ENCODE results near the gene RAB3GAP1.
"Not testable (repeated sequence)": the region's sequence is repeated elsewhere in the genome, so short reads cannot be mapped to it uniquely, and the experiment has no call there.

DNA sequence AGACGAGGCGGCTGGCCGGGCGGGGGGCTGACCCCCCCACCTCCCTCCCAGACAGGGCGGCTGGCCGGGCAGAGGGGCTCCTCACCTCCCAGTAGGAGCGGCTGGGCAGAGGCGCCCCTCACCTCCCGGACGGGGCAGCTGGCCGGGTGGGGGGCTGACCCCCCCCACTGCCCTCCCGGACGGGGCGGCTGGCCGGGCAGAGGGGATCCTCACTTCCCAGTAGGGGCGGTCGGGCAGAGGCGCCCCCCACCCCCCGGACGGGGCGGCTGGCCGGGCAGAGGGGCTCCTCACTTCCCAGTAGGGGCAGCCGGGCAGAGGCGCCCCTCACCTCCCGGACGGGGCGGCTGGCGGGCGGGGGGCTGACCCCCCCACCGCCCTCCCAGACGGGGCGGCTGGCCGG is 18.9 kb upstream of the RAB3GAP1 start:
- TF ChIP-seq, protein P1, sequence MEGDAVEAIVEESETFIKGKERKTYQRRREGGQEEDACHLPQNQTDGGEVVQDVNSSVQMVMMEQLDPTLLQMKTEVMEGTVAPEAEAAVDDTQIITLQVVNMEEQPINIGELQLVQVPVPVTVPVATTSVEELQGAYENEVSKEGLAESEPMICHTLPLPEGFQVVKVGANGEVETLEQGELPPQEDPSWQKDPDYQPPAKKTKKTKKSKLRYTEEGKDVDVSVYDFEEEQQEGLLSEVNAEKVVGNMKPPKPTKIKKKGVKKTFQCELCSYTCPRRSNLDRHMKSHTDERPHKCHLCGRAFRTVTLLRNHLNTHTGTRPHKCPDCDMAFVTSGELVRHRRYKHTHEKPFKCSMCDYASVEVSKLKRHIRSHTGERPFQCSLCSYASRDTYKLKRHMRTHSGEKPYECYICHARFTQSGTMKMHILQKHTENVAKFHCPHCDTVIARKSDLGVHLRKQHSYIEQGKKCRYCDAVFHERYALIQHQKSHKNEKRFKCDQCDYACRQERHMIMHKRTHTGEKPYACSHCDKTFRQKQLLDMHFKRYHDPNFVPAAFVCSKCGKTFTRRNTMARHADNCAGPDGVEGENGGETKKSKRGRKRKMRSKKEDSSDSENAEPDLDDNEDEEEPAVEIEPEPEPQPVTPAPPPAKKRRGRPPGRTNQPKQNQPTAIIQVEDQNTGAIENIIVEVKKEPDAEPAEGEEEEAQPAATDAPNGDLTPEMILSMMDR (IDR thresholded peaks at IDR 0.05) = not testable (repeated sequence)
- not testable (repeated sequence) for TF ChIP-seq POLR2AphosphoS5 (IDR thresholded peaks at IDR 0.05); POLR2A (IDR thresholded peaks at IDR 0.05; ENCODE audit: low read depth)

All from esophagus muscularis mucosa (tissue), 3 donors.